GM18907 (cell line): ENCODE measurements around the gene ARHGAP8.

Source experiments
- ATAC-seq: cut with Tn5 transposase; IDR thresholded peaks from one replicate; pipeline ENCODE4 v1.9.1; 2021; ENCODE audit warnings: mild to moderate bottlenecking, moderate library complexity; ENCODE audit not compliant: unreplicated experiment

ARHGAP8 gene

DNA sequence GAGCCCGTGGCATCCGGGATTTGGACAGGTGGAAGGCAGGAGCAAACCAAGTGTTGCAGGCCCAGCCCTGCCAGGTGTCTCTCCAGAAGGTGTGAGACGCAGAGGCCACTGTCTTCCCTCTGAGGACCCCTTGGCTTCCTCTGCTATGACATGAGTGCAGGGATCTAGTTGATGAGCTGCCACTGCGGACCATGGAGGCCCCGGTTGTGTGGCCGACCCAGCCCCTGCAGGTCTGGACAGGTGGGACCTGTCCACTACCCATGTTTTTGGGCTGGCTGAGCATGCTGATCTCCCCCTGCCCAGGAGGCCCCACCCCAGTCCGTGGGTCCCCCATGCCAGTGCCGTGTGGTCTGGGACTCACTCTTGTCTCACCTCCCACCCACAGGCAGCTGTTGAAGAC is 27.5 kb upstream of the ARHGAP8 start:
- no peak for ATAC-seq

DNA sequence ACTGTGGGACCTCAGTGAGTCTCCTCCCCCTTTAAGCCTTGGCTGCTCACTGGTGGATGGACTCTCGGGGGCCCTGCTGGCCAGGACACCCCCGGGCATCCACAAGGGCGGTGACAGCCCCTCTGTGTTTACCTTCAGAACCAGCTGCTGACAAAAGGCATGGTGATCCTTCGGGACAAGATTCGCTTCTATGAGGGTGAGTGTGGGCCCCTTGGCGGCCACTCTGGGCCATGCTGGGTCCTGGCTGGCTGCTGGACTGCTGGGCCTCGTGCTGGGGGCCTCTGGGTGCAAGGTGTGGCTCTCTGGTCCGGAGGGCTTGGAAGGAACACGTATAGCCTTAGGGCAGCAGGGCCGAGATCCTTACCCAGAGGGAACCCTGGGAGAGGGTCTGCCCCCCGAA is 25.9 kb upstream of the ARHGAP8 start:
- ATAC-seq: no peak

DNA sequence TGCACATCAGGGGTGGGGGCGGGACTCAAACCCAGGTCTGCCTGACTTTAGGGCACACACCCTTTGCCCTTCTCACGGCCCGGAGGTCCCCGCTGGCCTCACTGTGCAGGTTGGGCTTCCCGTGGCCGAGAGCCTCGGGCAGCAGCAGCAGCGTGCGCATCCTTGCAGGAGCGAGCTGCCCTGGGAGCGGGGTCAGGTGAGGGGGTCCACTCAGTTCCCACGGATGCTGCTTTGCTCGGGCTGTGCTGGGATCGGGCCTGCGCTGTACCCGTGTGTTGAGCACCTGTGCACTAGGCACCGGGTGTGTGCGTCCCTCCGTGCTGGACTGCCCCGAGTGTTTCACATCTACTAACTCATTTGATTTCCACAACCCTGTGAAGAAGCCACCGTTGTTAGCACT is 25.2 kb upstream of the ARHGAP8 start:
- ATAC-seq: no peak

DNA sequence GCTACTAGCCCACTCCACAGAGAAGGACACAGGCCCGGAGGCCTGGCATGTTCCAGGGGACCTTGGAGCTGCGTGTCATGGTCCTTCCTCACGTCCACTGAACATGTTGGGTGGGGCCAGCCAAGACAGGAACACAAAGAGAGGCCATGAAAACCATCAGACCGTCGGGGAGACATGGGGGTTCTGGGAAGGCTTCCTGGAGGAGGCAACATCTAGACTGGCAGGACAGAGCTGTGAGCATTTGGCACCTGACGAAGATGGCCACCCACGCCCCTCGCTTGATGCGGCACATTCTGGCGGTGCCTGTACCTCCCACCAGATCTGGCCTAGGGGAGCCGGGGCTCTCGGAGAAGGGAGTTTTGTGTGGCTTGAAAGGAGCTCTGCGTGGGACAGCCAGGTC is 24.7 kb upstream of the ARHGAP8 start:
- ATAC-seq: no peak

DNA sequence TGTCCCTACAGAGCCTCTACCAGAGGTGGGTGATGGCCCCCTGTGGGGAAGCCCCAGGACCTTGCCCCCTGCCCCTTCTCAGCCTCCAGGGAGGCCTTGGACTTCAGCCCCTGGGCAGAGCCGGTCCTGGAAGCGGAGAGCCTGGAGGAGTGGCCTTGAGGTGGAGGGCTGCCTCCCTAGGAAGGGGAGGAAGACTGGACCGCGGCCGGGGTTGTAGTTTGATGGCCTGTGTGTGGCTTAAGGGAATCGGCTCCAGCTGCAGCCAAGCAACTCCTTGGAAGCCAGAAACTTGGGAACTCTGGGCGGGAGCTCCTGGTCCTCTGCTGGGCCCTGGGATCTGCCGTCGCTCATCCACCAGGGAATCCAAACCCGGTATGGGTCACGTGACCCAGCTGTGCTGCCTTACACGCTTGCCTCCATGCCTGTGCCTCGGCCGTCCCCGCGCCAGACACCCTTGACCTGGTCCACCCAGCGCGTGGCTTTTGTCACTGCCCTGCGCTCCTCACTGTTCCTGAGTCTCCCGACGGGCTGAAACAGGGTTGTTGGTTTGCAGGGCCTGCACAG is 23.5 kb upstream of the ARHGAP8 start:
- ATAC-seq: no peak

DNA sequence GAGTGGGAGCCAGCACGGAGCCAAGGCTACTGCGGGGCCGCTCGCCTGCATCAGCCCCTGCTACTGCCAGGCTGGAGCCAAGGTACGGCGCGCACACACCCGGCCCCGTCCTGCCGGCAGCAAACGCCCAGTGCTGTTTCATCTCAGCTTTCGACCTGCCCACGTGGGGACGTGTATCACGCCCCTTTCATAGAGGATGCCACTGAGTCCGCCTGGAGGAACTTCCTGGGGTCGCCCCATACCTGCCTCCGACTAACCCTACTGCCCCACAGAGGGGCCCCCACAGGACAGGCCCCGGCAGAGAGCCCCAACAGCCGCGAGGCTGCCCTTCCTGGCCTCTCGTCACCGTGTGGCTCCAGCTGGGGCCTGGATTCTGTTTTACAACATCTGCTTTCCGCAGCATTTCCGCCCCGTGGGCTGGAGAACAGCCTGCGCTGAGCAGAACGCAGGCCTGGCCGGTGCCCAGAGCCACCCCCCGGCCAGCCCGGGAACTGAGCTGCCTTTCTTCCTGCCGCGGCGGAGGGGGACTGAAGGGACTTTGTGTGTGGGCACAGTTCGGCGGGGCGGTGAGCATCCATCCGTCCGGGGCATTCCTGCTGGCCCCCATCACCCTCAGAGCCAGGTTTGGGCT is 22.9 kb upstream of the ARHGAP8 start:
- no peak for ATAC-seq

DNA sequence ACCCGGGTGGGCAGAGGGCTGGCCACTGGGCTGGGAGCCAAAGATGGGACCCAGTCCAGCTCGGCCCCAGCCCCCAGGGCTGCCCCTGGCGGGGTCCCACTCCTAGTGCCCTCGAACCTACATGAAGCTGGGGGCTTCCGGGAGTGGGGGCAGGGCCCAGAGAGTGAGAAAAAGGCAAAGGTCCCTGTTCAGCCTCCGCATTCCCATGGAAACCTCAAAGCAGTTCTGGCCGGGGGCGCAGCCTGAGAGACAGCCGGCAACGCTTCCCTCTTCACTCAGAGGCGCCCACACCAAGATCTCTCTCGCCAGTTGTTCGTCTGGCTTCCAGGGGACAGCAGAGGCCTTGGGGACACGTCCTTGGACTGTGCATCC is 22.4 kb upstream of the ARHGAP8 start:
- ATAC-seq: no peak

DNA sequence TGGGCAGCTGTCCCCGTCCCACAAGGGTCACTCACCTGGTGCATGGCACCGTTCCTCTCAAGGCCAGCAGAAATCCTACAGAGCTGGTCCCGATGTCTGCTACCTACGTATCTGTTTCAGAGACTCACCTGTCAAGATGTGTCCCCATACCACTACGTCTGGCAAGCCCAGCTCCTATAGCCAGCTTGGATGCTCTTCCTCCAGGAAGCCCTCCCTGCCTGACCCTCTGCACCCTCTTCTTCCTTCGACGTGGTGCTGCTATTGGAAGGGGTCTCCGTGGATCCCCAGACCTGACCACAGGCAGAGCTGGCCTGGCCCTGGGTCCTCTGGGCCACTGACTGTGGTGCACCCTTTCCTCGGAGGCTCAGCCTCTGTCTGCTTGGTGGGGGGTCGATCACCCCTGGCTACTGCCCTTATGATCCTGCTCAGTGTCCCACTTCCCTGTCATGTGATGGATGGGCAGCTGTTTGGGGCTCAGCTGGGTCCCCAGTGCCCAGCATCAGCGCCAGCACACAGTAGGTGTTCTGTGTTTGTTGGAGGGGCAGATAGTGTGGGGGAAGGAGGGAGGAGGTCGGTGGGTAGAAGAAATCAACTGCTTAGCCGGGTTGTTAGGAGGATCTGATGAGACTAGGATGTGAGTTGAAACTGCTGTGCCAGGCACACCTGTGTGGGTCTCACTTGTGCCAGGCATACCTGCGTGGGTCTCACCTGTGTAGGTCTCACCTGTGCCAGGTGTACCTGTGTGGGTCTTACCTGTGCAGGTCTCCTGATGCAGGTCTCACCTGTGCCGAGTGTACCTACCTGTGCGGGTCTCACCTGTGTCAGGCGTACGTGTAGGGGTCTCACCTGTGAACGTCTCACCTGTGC is 21.7 kb upstream of the ARHGAP8 start:
- no peak for ATAC-seq

DNA sequence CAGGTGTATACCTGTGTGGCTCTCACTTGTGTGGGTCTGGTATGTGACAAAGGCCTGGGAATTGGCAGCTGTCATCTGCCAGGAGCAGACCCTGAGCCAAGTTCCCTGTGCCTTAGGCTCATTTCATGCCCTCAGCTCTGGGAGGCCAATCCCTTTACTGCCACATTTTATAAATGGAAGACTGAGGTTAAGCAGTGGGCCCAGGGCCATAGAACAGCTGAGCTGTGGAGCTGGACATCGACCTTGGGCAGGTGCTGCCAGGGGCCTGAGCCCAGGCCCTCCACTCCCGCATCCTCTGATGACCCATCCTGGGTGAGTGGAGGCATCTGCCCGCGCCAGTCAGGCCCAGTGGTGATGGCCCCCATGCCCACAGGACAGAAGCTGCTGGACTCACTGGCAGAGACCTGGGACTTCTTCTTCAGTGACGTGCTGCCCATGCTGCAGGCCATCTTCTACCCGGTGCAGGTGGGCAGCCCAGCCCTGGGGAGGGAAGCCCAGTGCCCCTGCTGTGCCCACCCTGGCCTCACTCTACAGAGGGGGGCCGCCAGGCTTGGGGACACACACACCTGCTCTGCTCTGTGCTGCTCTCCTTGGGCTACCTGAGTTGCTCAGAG is 20.9 kb upstream of the ARHGAP8 start:
- ATAC-seq: no peak

DNA sequence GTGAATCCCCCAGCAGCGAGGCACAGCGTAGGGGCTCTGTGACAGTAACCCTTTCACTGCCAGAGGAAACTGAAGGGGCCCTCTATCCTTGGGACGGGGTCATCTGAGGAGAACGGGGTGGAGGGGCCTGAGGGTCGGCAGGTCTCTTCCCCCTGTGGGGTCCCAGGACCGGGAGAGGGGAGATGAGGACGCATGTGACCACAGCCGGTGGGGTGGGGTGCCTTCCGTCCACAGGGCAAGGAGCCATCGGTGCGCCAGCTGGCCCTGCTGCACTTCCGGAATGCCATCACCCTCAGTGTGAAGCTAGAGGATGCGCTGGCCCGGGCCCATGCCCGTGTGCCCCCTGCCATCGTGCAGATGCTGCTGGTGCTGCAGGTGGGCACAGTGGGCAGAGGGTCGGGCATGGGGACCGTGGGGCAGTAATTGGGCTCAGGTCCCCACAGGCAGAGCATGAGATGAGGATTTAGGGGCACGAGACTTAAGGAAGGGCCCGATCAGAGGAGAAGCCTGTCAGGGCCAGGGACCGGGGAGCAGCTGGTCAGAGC is 20.3 kb upstream of the ARHGAP8 start:
- no peak for ATAC-seq

DNA sequence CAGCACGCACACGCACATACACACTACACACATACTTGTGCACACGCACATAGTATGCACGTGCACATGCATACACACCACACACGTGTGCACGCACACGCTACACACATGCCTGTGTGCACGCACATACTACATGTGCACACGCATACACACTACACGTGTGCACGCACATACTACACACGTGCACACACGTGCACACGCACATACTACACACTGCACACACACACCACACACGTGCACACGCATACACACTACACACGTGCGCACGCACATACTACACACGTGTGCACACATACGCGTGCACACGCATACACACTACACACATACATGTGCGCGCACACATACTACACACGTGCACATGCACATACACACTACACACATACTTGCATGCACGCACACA is 19.7 kb upstream of the ARHGAP8 start:
- no peak for ATAC-seq

DNA sequence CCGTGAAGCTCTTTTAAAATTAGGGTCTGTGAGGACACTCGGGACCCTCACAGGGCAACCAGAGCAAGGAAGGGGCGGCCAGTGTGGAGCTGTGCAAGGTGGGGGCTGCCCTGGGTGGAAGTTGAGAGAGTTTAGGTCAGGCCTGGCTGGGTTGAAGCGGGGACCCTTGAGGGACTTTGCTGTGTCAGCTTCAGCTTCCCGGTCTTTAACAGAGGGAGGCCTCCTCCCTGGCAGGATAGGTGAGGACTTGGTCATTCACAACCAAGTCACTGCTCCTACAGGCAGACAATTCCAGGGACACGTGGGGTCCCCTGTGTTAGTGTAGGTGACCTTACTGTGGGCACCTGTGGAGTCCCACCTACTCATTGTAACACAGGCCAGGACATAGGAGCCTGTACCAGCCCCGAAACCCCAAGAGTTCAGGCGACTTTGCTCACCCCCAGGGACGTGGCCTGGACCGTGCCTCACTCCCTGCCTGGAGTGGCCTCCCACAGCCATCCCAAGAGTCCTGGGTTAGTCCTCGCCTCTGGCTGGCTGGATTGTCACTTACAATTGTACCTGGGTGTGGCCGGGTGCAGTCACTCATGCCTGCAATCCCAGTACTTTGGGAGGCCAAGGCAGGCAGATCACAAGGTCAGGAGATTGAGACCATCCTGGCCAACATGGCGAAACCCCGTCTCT is 18.8 kb upstream of the ARHGAP8 start:
- ATAC-seq: no peak

DNA sequence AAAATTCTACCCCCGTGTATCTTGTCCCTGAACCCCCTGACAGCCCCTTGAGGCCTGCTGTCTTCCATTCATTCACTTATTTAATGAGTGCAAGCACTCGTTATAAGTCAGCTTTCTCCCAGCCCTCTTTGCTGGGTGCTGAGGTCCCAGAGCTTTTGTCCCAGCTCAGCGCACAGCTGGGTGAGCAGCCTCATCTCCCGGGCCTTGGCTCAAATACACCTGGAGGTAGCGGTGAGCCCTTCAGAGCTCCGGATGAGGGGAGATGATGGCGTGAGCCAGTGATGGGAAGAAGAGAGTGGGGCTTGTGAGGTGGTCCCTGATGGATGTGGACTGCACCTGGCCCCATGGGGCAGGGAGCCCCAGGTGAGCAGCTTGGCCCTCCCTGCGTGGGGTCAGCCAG is 18.1 kb upstream of the ARHGAP8 start:
- no peak for ATAC-seq

DNA sequence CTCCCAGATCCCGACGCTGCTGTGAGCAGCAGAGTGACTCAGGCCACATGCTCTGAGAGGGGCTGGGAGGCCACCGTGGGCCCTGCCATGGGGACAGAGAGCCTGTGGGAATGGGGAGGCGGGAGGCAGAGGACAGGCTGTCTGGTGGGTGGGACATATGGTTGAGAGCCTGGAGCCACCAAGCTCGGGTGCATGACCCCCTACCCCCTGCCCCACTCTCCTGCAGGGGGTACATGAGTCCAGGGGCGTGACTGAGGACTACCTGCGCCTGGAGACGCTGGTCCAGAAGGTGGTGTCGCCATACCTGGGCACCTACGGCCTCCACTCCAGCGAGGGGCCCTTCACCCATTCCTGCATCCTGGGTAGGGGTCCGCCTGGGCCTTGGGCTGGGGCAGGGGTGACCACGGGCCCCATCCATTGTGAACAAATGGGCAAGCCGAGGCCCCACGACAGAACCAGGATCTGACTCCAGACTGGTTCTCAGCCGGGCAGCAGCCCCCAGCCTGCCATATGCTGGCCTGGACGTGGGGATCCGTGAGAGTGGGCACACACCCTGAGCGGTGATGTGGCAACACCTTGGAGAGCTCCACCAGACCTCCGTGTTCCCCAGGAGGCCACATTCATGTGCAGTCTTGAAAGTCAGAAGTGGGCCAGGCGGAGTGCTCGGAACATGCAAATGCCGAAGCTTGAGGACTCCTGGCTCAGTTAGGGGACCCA is 17.4 kb upstream of the ARHGAP8 start:
- no peak for ATAC-seq

DNA sequence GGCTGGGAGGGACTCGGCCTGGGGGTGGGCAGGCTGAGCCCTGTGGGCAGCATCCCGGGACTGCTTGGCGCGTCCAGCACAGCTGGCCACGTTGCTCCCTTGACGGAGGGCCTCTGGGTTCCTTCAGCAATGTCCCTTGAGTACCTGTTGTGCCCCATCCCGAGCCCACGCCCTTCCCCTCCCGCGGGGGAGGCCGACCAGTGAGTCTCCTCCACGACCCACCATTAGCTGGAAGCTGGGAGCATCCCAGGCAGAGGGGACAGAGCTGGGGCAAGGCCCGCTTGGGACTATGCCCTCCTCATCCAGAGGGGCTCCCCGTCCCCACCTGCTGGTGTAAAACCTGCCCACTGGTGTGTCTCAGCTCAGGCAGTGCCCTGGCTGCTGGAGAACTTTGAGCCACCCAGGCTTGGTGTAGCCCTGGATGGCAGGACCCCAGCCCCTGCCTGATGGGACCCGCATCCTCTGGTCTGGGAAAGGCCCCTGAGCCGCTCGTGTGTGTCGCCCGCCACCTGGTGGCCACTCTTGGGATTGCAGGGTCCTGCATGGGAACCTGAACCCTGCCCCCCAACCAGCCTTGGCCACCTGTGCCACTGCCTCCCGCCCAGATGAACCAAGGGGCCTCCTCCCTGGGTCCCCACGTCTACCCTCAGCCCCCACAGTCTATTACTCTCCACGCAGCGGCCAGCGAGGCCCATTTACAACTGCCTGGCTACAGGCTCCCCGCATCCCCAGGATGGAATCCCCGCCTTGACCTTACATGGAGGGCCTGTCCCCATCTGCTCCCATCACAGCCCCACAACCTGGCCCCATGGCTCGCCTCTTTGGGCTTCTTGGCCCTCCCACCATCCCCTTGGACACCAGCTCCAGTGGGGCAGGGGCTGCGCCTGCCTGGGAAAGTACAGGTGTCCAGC is 16.6 kb upstream of the ARHGAP8 start:
- ATAC-seq: no peak

DNA sequence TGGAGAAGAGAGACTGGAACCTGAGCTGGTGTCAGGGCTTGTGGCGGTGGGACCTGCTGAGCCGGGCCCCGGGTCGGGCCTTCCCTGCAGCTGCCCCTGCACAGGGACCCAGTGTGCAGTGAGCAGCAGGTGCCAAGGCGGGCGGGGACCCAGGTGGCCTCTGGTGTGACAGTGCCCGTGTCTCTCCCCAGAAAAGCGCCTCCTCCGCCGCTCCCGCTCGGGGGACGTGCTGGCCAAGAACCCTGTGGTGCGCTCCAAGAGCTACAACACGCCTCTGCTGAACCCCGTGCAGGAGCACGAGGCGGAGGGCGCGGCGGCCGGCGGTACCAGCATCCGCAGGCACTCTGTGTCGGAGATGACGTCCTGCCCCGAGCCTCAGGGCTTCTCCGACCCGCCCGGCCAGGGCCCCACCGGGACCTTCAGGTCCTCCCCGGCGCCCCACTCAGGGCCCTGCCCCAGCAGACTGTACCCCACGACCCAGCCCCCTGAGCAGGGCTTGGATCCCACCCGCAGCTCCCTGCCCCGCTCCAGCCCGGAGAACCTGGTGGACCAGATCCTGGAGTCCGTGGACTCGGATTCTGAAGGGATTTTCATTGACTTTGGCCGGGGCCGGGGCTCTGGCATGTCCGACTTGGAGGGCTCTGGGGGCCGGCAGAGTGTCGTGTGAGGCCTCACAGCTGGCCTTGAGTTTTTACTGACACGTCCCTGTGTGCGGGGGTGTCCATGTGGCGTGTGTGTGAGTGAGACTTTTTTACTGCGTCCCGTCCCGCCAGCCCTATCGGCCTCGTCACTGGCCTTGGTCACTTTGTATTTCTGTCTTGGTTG is 15.6 kb upstream of the ARHGAP8 start:
- ATAC-seq: no peak

DNA sequence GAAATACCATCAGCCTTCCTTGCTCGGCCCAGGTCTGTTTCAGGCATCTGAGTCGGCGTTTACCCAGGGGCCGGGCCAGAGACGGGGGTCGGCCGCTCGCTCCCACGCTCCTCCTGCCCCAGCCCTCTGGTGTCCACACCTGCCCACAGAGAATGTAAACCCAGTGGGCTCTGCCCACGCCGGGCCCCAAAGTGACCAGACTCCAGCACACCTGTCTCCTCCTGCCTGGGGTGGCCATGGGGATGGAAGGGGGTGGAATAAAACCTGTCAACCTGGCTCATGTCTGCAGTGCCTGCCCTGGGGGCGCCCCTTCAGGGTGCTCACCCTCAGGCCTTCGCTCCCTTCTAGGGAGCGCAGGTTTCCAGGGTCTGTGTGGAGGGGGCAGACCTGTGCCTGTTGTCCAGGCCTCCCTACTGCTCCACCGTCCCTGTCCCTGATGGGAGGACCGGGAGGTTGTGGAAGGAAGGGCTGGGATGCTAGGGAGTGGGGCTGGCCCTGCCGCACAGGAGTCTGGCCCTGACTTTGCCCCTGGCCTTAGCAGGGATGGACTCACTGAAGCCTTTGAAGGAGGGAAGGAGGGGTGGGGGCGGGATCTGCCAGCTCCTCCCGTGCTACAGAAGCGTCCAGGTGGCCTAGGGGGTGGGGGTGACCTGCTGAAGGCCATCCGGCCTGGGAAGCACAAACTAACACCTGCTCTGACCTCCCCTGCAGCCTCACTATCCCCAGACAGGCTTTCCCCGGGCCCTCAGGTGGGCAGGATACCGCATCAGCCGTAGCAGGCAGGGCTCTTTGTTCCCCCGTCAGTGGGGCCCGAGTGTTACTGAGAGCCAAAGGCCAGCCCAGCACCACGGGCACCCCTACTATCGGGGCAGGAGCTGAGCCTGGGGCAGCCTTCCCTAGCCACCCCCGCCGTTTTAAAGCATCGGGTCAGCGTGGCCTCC is 14.7 kb upstream of the ARHGAP8 start:
- no peak for ATAC-seq
